ENCODE data around the gene NOL4L. TPM values are rescaled to one million over a fixed set of nuclear protein-coding genes. Genes with fewer than 3 reads are reported as not detected.

NOL4L gene
- polyA plus RNA-seq, 1 donor (not counting 4 experiments of a cell fraction or from before 2014, with no cell fraction given), result 1.0 TPM

DNA sequence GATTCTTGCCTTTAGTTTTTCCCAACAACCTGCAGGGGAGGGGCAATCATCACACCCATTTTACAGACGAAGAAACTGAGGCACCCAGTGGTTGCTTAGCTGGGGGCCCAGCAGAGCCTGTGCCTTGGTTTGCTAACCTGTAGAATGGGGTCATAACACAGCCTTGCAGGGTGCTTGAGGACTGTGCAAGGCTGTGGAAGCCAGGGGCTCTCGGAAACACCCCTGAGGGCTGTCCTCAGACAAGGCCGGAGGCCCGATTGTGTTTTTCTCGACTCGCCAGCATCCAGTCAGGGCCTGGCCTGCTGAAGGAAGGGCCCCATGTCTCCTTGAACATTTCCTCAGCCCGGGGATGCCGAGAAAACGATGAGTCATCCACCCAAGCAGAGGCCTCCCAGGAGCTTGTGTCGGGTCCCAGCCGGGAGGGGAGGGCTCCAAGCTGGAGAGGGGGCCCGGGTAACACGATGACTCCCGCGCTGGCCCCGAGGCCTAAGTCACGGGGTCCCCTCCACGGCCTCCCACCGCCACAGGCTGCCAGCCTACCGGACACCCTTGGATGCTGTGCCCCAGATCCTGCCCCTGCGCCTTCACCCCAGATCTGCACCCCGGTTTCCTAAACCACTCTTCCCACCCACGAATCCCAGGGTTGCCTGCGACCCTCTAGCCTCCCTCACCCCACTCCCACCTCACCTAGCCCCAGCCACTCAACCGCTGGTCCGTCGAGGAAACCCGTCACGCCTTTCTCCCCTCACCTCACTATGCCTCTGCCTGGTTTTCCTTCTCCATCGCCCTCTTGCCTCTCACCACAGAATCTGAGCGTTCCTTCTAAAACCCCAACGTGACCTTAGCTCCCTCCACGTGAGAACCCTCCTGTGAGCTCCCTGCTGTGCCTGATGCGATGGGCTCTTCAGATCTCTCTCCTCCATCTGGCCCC is 10.6 kb downstream of the NOL4L start:
- Histone ChIP-seq H3K36me3 (ENCODE audit: control insufficient read depth in 2 of 2, extremely low read depth in 1 of 2, insufficient read depth in 2 of 2, low read length in 2 of 2) (no peaks in the 10 kb centered on the region), H3K9me1 (ENCODE audit: control insufficient read depth, extremely low read depth, insufficient read depth, low read length) (no peaks in the 10 kb centered on the region), H3K27ac (ENCODE audit: control insufficient read depth, insufficient read depth, low read length) (no peak overlapping the region), H3K4me1 (ENCODE audit: control insufficient read depth, extremely low read depth, insufficient read depth, low read length) (no peaks in the 10 kb centered on the region), H3K9ac (ENCODE audit: control insufficient read depth, extremely low read depth, insufficient read depth, low read length) (no peak overlapping the region), H4K20me1 (ENCODE audit: control insufficient read depth, extremely low read depth, insufficient read depth, low read length) (no peaks in the 10 kb centered on the region), H3K79me2 (ENCODE audit: control insufficient read depth, insufficient read depth, low read length) (no peaks in the 10 kb centered on the region), H3K27me3 (ENCODE audit: control insufficient read depth, extremely low read depth, insufficient read depth, low read length) (peaks cover 11% of the 10 kb centered on the region), H2AFZ (ENCODE audit: control insufficient read depth, low read length) (no peak overlapping the region), H3K4me2 (ENCODE audit: control insufficient read depth, extremely low read depth, insufficient read depth, low read depth, low read length) (no peak overlapping the region), H3K4me3 (ENCODE audit: control insufficient read depth in 2 of 3, extremely low read depth in 1 of 3, insufficient read depth in 2 of 3, low read depth in 1 of 3, low read length in 3 of 3) (no peak overlapping the region), H3K9me3 (ENCODE audit: control insufficient read depth, low read depth, low read length) (no peaks in the 10 kb centered on the region)
- dilution Hi-C loops (cut with MboI; ENCODE audit: extremely low pct_ligation_motif_present, low sequenced_read_pairs), result no loop called here
- TF ChIP-seq EZH2 (IDR thresholded peaks at IDR 0.05; ENCODE audit: low read length), result no peak
- TF ChIP-seq, protein P1, sequence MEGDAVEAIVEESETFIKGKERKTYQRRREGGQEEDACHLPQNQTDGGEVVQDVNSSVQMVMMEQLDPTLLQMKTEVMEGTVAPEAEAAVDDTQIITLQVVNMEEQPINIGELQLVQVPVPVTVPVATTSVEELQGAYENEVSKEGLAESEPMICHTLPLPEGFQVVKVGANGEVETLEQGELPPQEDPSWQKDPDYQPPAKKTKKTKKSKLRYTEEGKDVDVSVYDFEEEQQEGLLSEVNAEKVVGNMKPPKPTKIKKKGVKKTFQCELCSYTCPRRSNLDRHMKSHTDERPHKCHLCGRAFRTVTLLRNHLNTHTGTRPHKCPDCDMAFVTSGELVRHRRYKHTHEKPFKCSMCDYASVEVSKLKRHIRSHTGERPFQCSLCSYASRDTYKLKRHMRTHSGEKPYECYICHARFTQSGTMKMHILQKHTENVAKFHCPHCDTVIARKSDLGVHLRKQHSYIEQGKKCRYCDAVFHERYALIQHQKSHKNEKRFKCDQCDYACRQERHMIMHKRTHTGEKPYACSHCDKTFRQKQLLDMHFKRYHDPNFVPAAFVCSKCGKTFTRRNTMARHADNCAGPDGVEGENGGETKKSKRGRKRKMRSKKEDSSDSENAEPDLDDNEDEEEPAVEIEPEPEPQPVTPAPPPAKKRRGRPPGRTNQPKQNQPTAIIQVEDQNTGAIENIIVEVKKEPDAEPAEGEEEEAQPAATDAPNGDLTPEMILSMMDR (optimal IDR thresholded peaks at IDR 0.05 in 1 of 3, IDR thresholded peaks at IDR 0.05 in 1 of 3, conservative IDR thresholded peaks at IDR 0.05 in 1 of 3; ENCODE audit: extremely low read depth in 1 of 3, insufficient read depth in 2 of 3, low read length in 3 of 3), result no peak
- DNase-seq (ENCODE audit: low read depth, low spot score), result no peak
- FAIRE-seq, result no peak

DNA sequence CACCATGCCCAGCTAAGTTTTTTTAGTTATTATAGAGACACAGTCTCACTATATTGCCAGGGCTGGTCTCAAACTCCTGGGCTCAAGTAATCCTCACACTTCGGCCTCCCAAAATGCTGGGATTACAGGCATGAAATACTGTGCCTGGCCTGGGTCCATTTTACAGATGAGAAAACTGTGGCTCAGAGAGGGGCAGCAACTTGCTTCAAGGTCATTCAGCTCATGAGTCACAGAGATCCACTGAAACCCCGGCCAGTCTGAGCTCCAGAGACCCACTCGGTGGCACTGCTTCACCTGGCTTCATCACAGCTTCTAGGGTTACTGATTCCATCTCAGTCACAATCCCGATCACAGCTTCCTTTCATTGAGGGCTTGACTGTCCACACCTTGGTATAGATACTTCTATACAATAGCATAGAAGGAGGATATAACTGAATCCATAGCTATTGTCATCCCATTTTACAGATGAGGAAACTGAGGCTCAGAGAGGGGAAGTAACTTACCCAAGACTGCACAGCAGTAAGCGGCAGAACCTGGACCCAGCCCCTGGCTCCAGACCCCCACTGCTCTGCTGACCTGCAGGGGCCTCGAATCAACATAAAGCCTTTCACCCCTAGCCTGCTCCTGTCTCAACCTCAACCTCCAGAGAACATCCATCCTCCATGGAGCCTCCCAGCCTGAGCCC is 11.8 kb downstream of the NOL4L start:
- Histone ChIP-seq H3K4me2 (ENCODE audit: control insufficient read depth, extremely low read depth, insufficient read depth, low read depth, low read length) (no peak overlapping the region), H3K4me1 (ENCODE audit: control insufficient read depth, extremely low read depth, insufficient read depth, low read length) (no peaks in the 10 kb centered on the region), H3K36me3 (ENCODE audit: control insufficient read depth in 2 of 2, extremely low read depth in 1 of 2, insufficient read depth in 2 of 2, low read length in 2 of 2) (no peaks in the 10 kb centered on the region), H4K20me1 (ENCODE audit: control insufficient read depth, extremely low read depth, insufficient read depth, low read length) (no peaks in the 10 kb centered on the region), H3K9me3 (ENCODE audit: control insufficient read depth, low read depth, low read length) (no peaks in the 10 kb centered on the region), H3K27me3 (ENCODE audit: control insufficient read depth, extremely low read depth, insufficient read depth, low read length) (peaks cover 9% of the 10 kb centered on the region), H3K9ac (ENCODE audit: control insufficient read depth, extremely low read depth, insufficient read depth, low read length) (no peak overlapping the region), H3K79me2 (ENCODE audit: control insufficient read depth, insufficient read depth, low read length) (no peaks in the 10 kb centered on the region), H3K4me3 (ENCODE audit: control insufficient read depth in 2 of 3, extremely low read depth in 1 of 3, insufficient read depth in 2 of 3, low read depth in 1 of 3, low read length in 3 of 3) (no peak overlapping the region), H2AFZ (ENCODE audit: control insufficient read depth, low read length) (no peak overlapping the region), H3K9me1 (ENCODE audit: control insufficient read depth, extremely low read depth, insufficient read depth, low read length) (no peaks in the 10 kb centered on the region), H3K27ac (ENCODE audit: control insufficient read depth, insufficient read depth, low read length) (no peak overlapping the region)
- DNase-seq (ENCODE audit: low read depth, low spot score), result no peak
- dilution Hi-C loops (cut with MboI; ENCODE audit: extremely low pct_ligation_motif_present, low sequenced_read_pairs), result no loop called here
- TF ChIP-seq, protein P1 (optimal IDR thresholded peaks at IDR 0.05 in 1 of 3, IDR thresholded peaks at IDR 0.05 in 1 of 3, conservative IDR thresholded peaks at IDR 0.05 in 1 of 3; ENCODE audit: extremely low read depth in 1 of 3, insufficient read depth in 2 of 3, low read length in 3 of 3), result no peak
- no peak for TF ChIP-seq EZH2 (IDR thresholded peaks at IDR 0.05; ENCODE audit: low read length)
- no peak for FAIRE-seq

Measured in keratinocyte (primary cell).